Cortex of kidney (tissue), 1 donor: ENCODE measurements around the gene FGGY.

ENCODE experiments used
- DNase-seq: peaks from one replicate; lab custom pipeline; 2025; lab: John Stamatoyannopoulos, UW

Gene FGGY

GRCh38 chr1:59678493-59679228, 381.8 kb downstream of the FGGY start:
- no peak for DNase-seq

- DNase-seq, result no peak
Observed at GRCh38 chr1:59680044-59680443, 383.1 kb downstream of the FGGY start.

GRCh38 chr1:59682396-59683080, 385.6 kb downstream of the FGGY start:
- DNase-seq, result no peak

GRCh38 chr1:59683197-59683596, 386.3 kb downstream of the FGGY start:
- no peak for DNase-seq

GRCh38 chr1:59684698-59685097, 387.8 kb downstream of the FGGY start:
- no peak for DNase-seq

- no peak for DNase-seq
Observed at GRCh38 chr1:59685101-59685500, 388.2 kb downstream of the FGGY start.

GRCh38 chr1:59685666-59686065, 388.8 kb downstream of the FGGY start:
- DNase-seq, result no peak

- DNase-seq, result no peak
Observed at GRCh38 chr1:59686170-59686569, 389.3 kb downstream of the FGGY start.

GRCh38 chr1:59686574-59686973, 389.7 kb downstream of the FGGY start:
- no peak for DNase-seq

- DNase-seq, result no peak
Observed at GRCh38 chr1:59687081-59687480, 390.2 kb downstream of the FGGY start.

- no peak for DNase-seq
Observed at GRCh38 chr1:59688976-59689375, 392.1 kb downstream of the FGGY start.

- no peak for DNase-seq
Observed at GRCh38 chr1:59689730-59690129, 392.8 kb downstream of the FGGY start.

GRCh38 chr1:59690171-59690930, 393.5 kb downstream of the FGGY start:
- no peak for DNase-seq

GRCh38 chr1:59691261-59691660, 394.4 kb downstream of the FGGY start:
- no peak for DNase-seq

GRCh38 chr1:59692591-59692990, 395.7 kb downstream of the FGGY start:
- no peak for DNase-seq

GRCh38 chr1:59693406-59693805, 396.5 kb downstream of the FGGY start:
- no peak for DNase-seq

GRCh38 chr1:59695252-59695651, 398.4 kb downstream of the FGGY start:
- DNase-seq, result no peak

- no peak for DNase-seq
Observed at GRCh38 chr1:59696421-59697115, 399.7 kb downstream of the FGGY start.

GRCh38 chr1:59697150-59697800, 400.4 kb downstream of the FGGY start:
- DNase-seq, result no peak

GRCh38 chr1:59698386-59698785, 401.5 kb downstream of the FGGY start:
- DNase-seq, result no peak

- no peak for DNase-seq
Observed at GRCh38 chr1:59699227-59699847, 402.4 kb downstream of the FGGY start.
